ENCODE data around the gene MUC6. TPM values are rescaled to one million over a fixed set of nuclear protein-coding genes. Genes with fewer than 3 reads are reported as not detected.

Gene MUC6
- total RNA-seq, 1 donor from 2014 or later: not detected

- DNase-seq (no peak), ATAC-seq (no peak)
- no peak overlapping the region for H3K4me3 ChIP-seq
- peaks cover 62% of the 10 kb centered on the region for H3K36me3 ChIP-seq
- H3K27ac ChIP-seq: no peak overlapping the region
- H3K4me1 ChIP-seq: peaks cover 8% of the 10 kb centered on the region
- H3K27me3 ChIP-seq: no peaks in the 10 kb centered on the region
- no peaks in the 10 kb centered on the region for H3K9me3 ChIP-seq
- no peak for TF ChIP-seq CTCF (IDR thresholded peaks at IDR 0.05)
- intact Hi-C loops (cut with DNase I): no loop called here
Measured at GRCh38 chr11:971092-971690, 65.3 kb downstream of the MUC6 start.

- no peak for TF ChIP-seq CTCF (IDR thresholded peaks at IDR 0.05)
- H3K27me3 ChIP-seq: no peaks in the 10 kb centered on the region
- no peak overlapping the region for H3K27ac ChIP-seq
- no peak for DNase-seq
- no peaks in the 10 kb centered on the region for H3K9me3 ChIP-seq
- no peak overlapping the region for H3K4me3 ChIP-seq
- intact Hi-C loops (cut with DNase I): no loop called here
- peaks cover 12% of the 10 kb centered on the region for H3K4me1 ChIP-seq
- no peak for ATAC-seq
- H3K36me3 ChIP-seq: peaks cover 62% of the 10 kb centered on the region
Measured at GRCh38 chr11:970319-970871, 66.1 kb downstream of the MUC6 start.

GRCh38 chr11:969651-970205, 66.8 kb downstream of the MUC6 start:
- no peak for DNase-seq
- Histone ChIP-seq H3K36me3 (peaks cover 58% of the 10 kb centered on the region), H3K27me3 (no peaks in the 10 kb centered on the region), H3K4me1 (peaks cover 12% of the 10 kb centered on the region), H3K4me3 (no peak overlapping the region), H3K27ac (no peak overlapping the region), H3K9me3 (no peaks in the 10 kb centered on the region)
- no peak for TF ChIP-seq CTCF (IDR thresholded peaks at IDR 0.05)
- intact Hi-C loops (cut with DNase I): no loop called here
- no peak for ATAC-seq

- Histone ChIP-seq H3K27me3 (no peaks in the 10 kb centered on the region), H3K36me3 (peaks cover 51% of the 10 kb centered on the region), H3K9me3 (no peaks in the 10 kb centered on the region), H3K27ac (no peak overlapping the region), H3K4me1 (peaks cover 12% of the 10 kb centered on the region), H3K4me3 (no peak overlapping the region)
- no peak for TF ChIP-seq CTCF (IDR thresholded peaks at IDR 0.05)
- ATAC-seq (no peak), DNase-seq (no peak)
- intact Hi-C loops (cut with DNase I): no loop called here
Measured at GRCh38 chr11:968822-969221, 67.7 kb downstream of the MUC6 start.

- no peak overlapping the region for H3K27ac ChIP-seq
- H3K4me1 ChIP-seq: peaks cover 12% of the 10 kb centered on the region
- intact Hi-C loops (cut with DNase I): no loop called here
- no peak overlapping the region for H3K4me3 ChIP-seq
- H3K36me3 ChIP-seq: peaks cover 49% of the 10 kb centered on the region
- no peaks in the 10 kb centered on the region for H3K9me3 ChIP-seq
- TF ChIP-seq CTCF (IDR thresholded peaks at IDR 0.05): no peak
- peak; percentile 25 for ATAC-seq
- H3K27me3 ChIP-seq: no peaks in the 10 kb centered on the region
- no peak for DNase-seq
Measured at GRCh38 chr11:967995-968751, 68.3 kb downstream of the MUC6 start.
